GM12878 (cell line): ENCODE measurements around the gene ACRBP. TPM values are rescaled to one million over a fixed set of nuclear protein-coding genes. Genes with fewer than 3 reads are reported as not detected.

Source experiments
- ATAC-seq: fragments of 200-7000 bp; cut with Tn5 transposase; 3 replicates; pipeline ENCODE4 v1.9.1; 2020; ENCODE audit warnings: mild to moderate bottlenecking, moderate library complexity
- BruUV-seq: library from RNA; stranded (reverse); fragments of 400-500 nt; replicated peaks from 2 replicates; lab custom pipeline; 2021; lab: Mats Ljungman, UMichigan
- CTCF ChIA-PET: fragments of 300-600 bp; sonication (Branson Sonifier 250); formaldehyde crosslinking; extraction: SDS; loops from one replicate; lab custom pipeline; 2021; ENCODE audit warnings: inconsistent platforms; lab: Yijun Ruan, JAX
- POLR2A ChIA-PET: fragments of 350-600 bp; formaldehyde crosslinking; extraction: SDS; loops from one replicate; lab custom pipeline; 2021; ENCODE audit warnings: inconsistent platforms; lab: Charles Lee
- RAD21 ChIA-PET: fragments of 300-600 bp; sonication (Branson Sonifier 250); formaldehyde crosslinking; loops from one replicate; lab custom pipeline; 2023; ENCODE audit warnings: antibody characterized with exemption; ENCODE audit not compliant: unreplicated experiment; lab: Charles Lee
- SMC1A ChIA-PET: fragments of 300-600 bp; sonication (Branson Sonifier 250); formaldehyde crosslinking; loops from one replicate; lab custom pipeline; 2023; ENCODE audit not compliant: unreplicated experiment, uncharacterized antibody; lab: Charles Lee
- DNase-seq: peaks from one replicate; pipeline ENCODE4 v3.0.0-alpha.2; 2011; ENCODE audit warnings: low read depth, low spot score
- FAIRE-seq: peaks from 3 replicates; lab custom pipeline; 2011; peaks lifted over from hg19 to GRCh38; lab: Jason Lieb, UNC
- H2AFZ ChIP-seq: 2 replicates; pipeline ENCODE4 v1.6.0; 2011; ENCODE audit warnings: low read depth, low read length, control low read depth; ENCODE audit not compliant: control insufficient read depth
- H3K27ac ChIP-seq: 2 replicates; pipeline ENCODE4 v1.5.1; 2011; ENCODE audit warnings: control low read depth; ENCODE audit not compliant: control insufficient read depth, insufficient read depth
- H3K27me3 ChIP-seq, 2 experiments: replicated peaks in 1 of 2; 2 replicates each; pipeline versions ENCODE4 v1.6.0 to v1.6.1; 2011; ENCODE audit warnings: low read length in 1 of 2; ENCODE audit not compliant: control insufficient read depth in 2 of 2, insufficient read depth in 2 of 2
- H3K36me3 ChIP-seq, 2 experiments: 2 replicates each; pipeline ENCODE4 v1.5.1; 2011; ENCODE audit warnings: low read length in 1 of 2; ENCODE audit not compliant: control insufficient read depth in 2 of 2, insufficient read depth in 2 of 2
- H3K4me1 ChIP-seq: 2 replicates; pipeline ENCODE4 v1.6.1; 2011; ENCODE audit warnings: mild to moderate bottlenecking, low read length, moderate library complexity, mixed read lengths; ENCODE audit not compliant: control insufficient read depth, insufficient read depth
- H3K4me2 ChIP-seq: 2 replicates; pipeline ENCODE4 v1.6.0; 2011; ENCODE audit warnings: control low read depth; ENCODE audit not compliant: control insufficient read depth, insufficient read depth
- H3K4me3 ChIP-seq: fragments of 200-600 bp; sonication (generic); 2 replicates; pipeline ENCODE4 v1.5.1; 2016
- H3K79me2 ChIP-seq: 2 replicates; pipeline ENCODE4 v1.6.0; 2011; ENCODE audit warnings: low read length; ENCODE audit not compliant: control insufficient read depth, insufficient read depth
- H3K9ac ChIP-seq: 2 replicates; pipeline ENCODE4 v1.8.0; 2011; ENCODE audit warnings: low read length, control low read depth, mixed read lengths; ENCODE audit not compliant: control insufficient read depth, insufficient read depth
- H3K9me3 ChIP-seq: replicated peaks from 3 replicates; pipeline ENCODE4 v1.5.1; 2011; ENCODE audit warnings: mild to moderate bottlenecking, low read length; ENCODE audit not compliant: control insufficient read depth, insufficient read depth
- H4K20me1 ChIP-seq: 2 replicates; pipeline ENCODE4 v1.6.0; 2011; ENCODE audit not compliant: control insufficient read depth, insufficient read depth
- BACH1 ChIP-seq: fragments of 450-650 bp; IDR thresholded peaks from 2 replicates; pipeline ENCODE4 v1.6.1; 2017; ENCODE audit warnings: mild to moderate bottlenecking, borderline replicate concordance
- BHLHE40 ChIP-seq, 2 experiments: fragments of 450-650 bp in 1 of 2; IDR thresholded peaks; 2 replicates each; pipeline ENCODE4 v1.6.1; 2011 to 2017; ENCODE audit warnings: low read depth in 2 of 2, borderline replicate concordance in 1 of 2, improper control_type of control experiment in 1 of 2, low read length in 1 of 2, mild to moderate bottlenecking in 1 of 2
- HDGF ChIP-seq: fragments of 450-650 bp; IDR thresholded peaks from 2 replicates; pipeline ENCODE4 v1.6.1; 2016; ENCODE audit warnings: antibody characterized with exemption
- IKZF2 ChIP-seq, 2 experiments: fragments of 450-650 bp; IDR thresholded peaks; 2 replicates each; pipeline ENCODE4 v1.6.1; 2017; ENCODE audit warnings: mild to moderate bottlenecking in 2 of 2, moderate library complexity in 2 of 2
- IRF4 ChIP-seq: IDR thresholded peaks from 2 replicates; pipeline ENCODE4 v1.6.1; 2011; ENCODE audit warnings: low read depth, low read length
- POLR2A ChIP-seq: IDR thresholded peaks from 2 replicates; pipeline ENCODE4 v1.6.1; 2011; ENCODE audit warnings: low read depth, mild to moderate bottlenecking, low read length
- WGBS: methylation state at CpG from one replicate; pipeline ENCODE4 v1.1.6; 2016; ENCODE audit warnings: low lambda C conversion rate; ENCODE audit not compliant: insufficient replicate concordance, insufficient coverage; ENCODE audit errors: missing lambda C conversion rate; 5-methylcytosine and 5-hydroxymethylcytosine counted together
- in situ Hi-C: fragments of 300-500 bp; cut with MboI; formaldehyde crosslinking; loops from 9 replicates; pipeline ENCODE4 v1.14.3; 2018; ENCODE audit warnings: mixed read lengths
- intact Hi-C: fragments of 100-400 bp; cut with micrococcal nuclease; formaldehyde crosslinking; loops from one replicate; pipeline ENCODE4 v1.14.2; 2022; ENCODE audit not compliant: unreplicated experiment
- polyA plus RNA-seq, 11 experiments: library from polyadenylated mRNA; depleted of rRNA in 4 of 11; unstranded in 6 of 11; stranded (reverse) in 5 of 11; fragments of >200 nt; fragmentation: Nextera tagmentation in 4 of 11; fragmentation: Illumina TruSeq in 1 of 11; extraction: Ambion mirVana in 4 of 11; extraction: Trizol in 1 of 11; gene quantifications; 1 replicate in 1 of 11; 2 replicates in 10 of 11; pipeline versions ENCODE4 v1.2.1 to v1.2.3, GENCODE V29; 2011 to 2016; ENCODE audit warnings: inconsistent platforms in 2 of 11, missing spikeins in 2 of 11, low read depth in 1 of 11
- total RNA-seq, 4 experiments: library from RNA; depleted of rRNA in 3 of 4; stranded (reverse); fragments of >200 nt in 3 of 4; fragmentation: Illumina TruSeq in 1 of 4; extraction: Trizol in 1 of 4; gene quantifications; 2 replicates each; pipeline versions ENCODE4 v1.2.1 to v1.2.3, GENCODE V29; 2013 to 2021
- TF ChIP-seq, protein P1 (sequence below): IDR thresholded peaks from 2 replicates; pipeline ENCODE4 v1.6.1; 2011; ENCODE audit warnings: mild to moderate bottlenecking, low read depth, low read length, moderate library complexity; ENCODE audit not compliant: insufficient replicate concordance
- TF ChIP-seq, protein P2 (sequence below): fragments of 450-650 bp; IDR thresholded peaks from 2 replicates; pipeline ENCODE4 v1.6.1; 2016; ENCODE audit warnings: mild to moderate bottlenecking

The ACRBP gene
- total and polyA plus RNA-seq, 10 of the 15 experiments (the other 5 are each of a cell fraction or from before 2014, with no cell fraction given) = 0.54 to 1.4 (median 0.87) TPM

DNA sequence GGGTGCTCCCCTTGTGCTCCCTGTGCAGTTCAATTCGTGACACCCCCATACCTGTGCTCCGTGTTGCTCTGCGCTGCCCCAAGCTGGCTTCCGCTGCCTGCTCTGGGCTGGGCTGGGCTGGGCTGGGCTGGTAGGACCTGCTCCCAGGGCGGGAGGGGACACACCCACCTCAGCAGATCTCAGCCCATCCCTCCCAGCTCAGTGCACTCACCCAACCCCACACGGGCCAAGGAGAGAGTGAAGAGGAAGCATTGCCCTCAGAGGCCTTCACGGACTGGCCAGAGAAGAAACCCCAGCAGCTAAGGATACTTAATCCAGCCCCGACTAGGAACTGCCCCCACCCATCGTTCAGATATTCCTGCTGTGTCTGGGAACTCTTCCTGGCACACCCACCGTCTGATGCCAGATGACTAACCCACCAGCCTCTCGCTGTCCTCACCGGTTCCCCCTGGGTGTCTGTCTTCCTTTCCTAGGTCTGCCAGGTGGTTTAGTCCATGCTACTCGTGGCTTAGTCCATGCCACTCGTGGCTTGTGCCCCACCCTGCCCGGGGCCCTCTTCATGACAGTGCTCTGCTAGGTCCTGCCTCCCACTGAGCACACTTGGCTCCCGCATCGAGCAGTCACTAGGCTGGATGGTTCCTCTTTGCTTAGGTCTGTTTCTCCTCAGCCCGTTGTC, 11.2 kb downstream of the ACRBP start, which contains the start of gene LPAR5:
LPAR5 (minus strand) TSS at position 104 of the 676 bp plus-strand sequence. CDS start 14,711 bp downstream, outside the sequence.
- BruUV-seq = no TSS peak
- in situ Hi-C loops (no loop called here), intact Hi-C loops (no loop called here)
- ChIA-PET RAD21 (interaction anchor here (0.7 to 3.6 kb wide), 15 partner anchors 8 to 301 kb away, joined by 3 to 23 read pairs (median 4); partner anchors contain the start of genes CDCA3, COPS7A, GAPDH and MLF2), CTCF (interaction anchor here (1.1 to 2.4 kb wide), 7 partner anchors 8 to 237 kb away, joined by 3 to 13 read pairs (median 4); partner anchors contain the start of gene SPSB2), POLR2A (interaction anchor here (0.6 to 4.9 kb wide), 17 partner anchors 8 to 215 kb away, joined by 3 to 47 read pairs (median 4); partner anchors contain the start of genes CD27, CDCA3, IFFO1 and NOP2), SMC1A (interaction anchor here (0.7 to 2.2 kb wide), 9 partner anchors 8 to 181 kb away, joined by 3 to 21 read pairs (median 5); partner anchors contain the start of gene ZNF384)
- FAIRE-seq (peak; percentile 23), ATAC-seq (peak; percentile 76), DNase-seq (no peak)
- peak within 1 kb of the TSS; percentile 60 for H3K9ac ChIP-seq
- peak within 1 kb of the TSS; percentile 48 for H3K4me3 ChIP-seq
- WGBS = 11% methylated on average over 16 of the region's 18 CpGs
- TF ChIP-seq IKZF2 (IDR thresholded peaks at IDR 0.05) (peak in 1 of 2 experiments; percentile 9; a peak in 1 of 4 replicates), HDGF (0 out of 2 replicates have a peak, but pooled peaks have one; percentile 57), BACH1 (peak; percentile 7; the same call in 1 of the 2 replicates), BHLHE40 (IDR thresholded peaks at IDR 0.05; ENCODE audit: borderline replicate concordance in 1 of 2, low read depth in 2 of 2, low read length in 1 of 2) (peak in 1 of 2 experiments; percentile 12; a peak in 1 of 4 replicates), IRF4 (no peak), POLR2A (peak; percentile 75)
- TF ChIP-seq, protein P1, sequence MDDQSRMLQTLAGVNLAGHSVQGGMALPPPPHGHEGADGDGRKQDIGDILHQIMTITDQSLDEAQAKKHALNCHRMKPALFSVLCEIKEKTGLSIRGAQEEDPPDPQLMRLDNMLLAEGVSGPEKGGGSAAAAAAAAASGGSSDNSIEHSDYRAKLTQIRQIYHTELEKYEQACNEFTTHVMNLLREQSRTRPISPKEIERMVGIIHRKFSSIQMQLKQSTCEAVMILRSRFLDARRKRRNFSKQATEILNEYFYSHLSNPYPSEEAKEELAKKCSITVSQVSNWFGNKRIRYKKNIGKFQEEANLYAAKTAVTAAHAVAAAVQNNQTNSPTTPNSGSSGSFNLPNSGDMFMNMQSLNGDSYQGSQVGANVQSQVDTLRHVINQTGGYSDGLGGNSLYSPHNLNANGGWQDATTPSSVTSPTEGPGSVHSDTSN = no peak
- TF ChIP-seq, protein P2, sequence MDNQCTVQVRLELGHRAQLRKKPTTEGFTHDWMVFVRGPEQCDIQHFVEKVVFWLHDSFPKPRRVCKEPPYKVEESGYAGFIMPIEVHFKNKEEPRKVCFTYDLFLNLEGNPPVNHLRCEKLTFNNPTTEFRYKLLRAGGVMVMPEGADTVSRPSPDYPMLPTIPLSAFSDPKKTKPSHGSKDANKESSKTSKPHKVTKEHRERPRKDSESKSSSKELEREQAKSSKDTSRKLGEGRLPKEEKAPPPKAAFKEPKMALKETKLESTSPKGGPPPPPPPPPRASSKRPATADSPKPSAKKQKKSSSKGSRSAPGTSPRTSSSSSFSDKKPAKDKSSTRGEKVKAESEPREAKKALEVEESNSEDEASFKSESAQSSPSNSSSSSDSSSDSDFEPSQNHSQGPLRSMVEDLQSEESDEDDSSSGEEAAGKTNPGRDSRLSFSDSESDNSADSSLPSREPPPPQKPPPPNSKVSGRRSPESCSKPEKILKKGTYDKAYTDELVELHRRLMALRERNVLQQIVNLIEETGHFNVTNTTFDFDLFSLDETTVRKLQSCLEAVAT = peak; percentile 32; the same call in 1 of the 2 replicates
- no peaks in the 10 kb centered on the region for H3K9me3 ChIP-seq
- peaks cover 9% of the 10 kb centered on the region for H3K79me2 ChIP-seq
- H3K27me3 ChIP-seq = no peaks in the 10 kb centered on the region
- H4K20me1 ChIP-seq = no peaks in the 10 kb centered on the region
- H2AFZ ChIP-seq = peak within 1 kb of the TSS; percentile 76
- H3K36me3 ChIP-seq = no peaks in the 10 kb centered on the region
- H3K4me2 ChIP-seq = peak within 1 kb of the TSS; percentile 89
- peaks cover 54% of the 10 kb centered on the region for H3K4me1 ChIP-seq
- peak within 1 kb of the TSS; percentile 53 for H3K27ac ChIP-seq
